ENCODE data around the gene RAB9A. TPM values are rescaled to one million over a fixed set of nuclear protein-coding genes. Genes with fewer than 3 reads are reported as not detected.

The RAB9A gene
- polyA plus RNA-seq, 3 donors = 17.9 to 38.1 (median 30.8) TPM

DNA sequence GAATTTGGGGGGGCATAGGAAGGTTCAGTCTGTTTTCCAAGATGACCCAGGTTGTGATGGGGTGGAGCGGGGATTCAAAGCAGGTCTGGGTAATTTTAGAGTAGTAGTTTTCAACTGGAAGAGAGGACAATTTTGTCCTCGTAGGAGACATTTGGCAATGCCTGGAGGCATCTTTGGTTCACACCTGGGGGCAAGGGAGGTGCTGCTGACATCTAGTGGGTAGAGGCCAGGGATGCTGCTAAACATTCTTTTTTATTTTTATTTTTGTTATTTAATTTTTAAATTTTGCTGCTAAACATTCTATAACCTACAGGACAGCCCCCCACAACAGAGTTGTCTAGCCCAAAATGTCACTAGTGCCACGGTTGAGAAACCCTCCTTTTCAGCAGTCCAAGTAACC, 1.9 kb downstream of the RAB9A start:
- Histone ChIP-seq H4K20me1 (ENCODE audit: insufficient read depth, low read length) (peaks cover 38% of the 10 kb centered on the region), H3K9ac (ENCODE audit: insufficient read depth, low read length, poor library complexity, severe bottlenecking) (peak overlapping the region; percentile 94), H3K4me1 (ENCODE audit: control insufficient read depth in 1 of 2, insufficient read depth in 2 of 2, low read length in 2 of 2) (peaks cover 51 to 54% of the 10 kb centered on the region in 2 donors), H3K27ac (ENCODE audit: low read depth in 1 of 2, low read length in 2 of 2) (peak overlapping the region in 1 of 2 donors; percentile 94), H3K36me3 (replicated peaks in 1 of 2; ENCODE audit: control insufficient read depth in 1 of 2, insufficient read depth in 2 of 2, low read length in 2 of 2) (no peaks in the 10 kb centered on the region), H2AFZ (ENCODE audit: insufficient read depth, low read depth, low read length, poor library complexity, severe bottlenecking) (no peak overlapping the region), H3K27me3 (ENCODE audit: control insufficient read depth in 2 of 2, insufficient read depth in 2 of 2, low read length in 2 of 2) (peaks cover 0 to 12% of the 10 kb centered on the region in 2 donors), H3K9me3 (replicated peaks in 1 of 2; ENCODE audit: control insufficient read depth in 1 of 2, insufficient read depth in 1 of 2, low read length in 2 of 2) (no peaks in the 10 kb centered on the region), H3K4me2 (replicated peaks; ENCODE audit: extremely low read depth, low read length, poor library complexity, severe bottlenecking) (peak overlapping the region; percentile 71), H3K79me2 (ENCODE audit: insufficient read depth, low read length) (peaks cover 78% of the 10 kb centered on the region), H3K4me3 (replicated peaks in 1 of 3; ENCODE audit: low read depth in 2 of 3, low read length in 3 of 3) (peak overlapping the region in 1 of 3 experiments; percentile 85)
- H3K9me3 Mint-ChIP-seq = peaks cover 0 to 6% (median 0%) of the 10 kb centered on the region in 7 donors
- no CpG with 5 or more reads among the region's 3 CpGs for WGBS (ENCODE audit: insufficient coverage)
- peaks cover 0 to 36% (median 0%) of the 10 kb centered on the region in 3 donors for H3K27me3 Mint-ChIP-seq (ENCODE audit: low read depth in 3 of 3)
- TF ChIP-seq, protein P1, sequence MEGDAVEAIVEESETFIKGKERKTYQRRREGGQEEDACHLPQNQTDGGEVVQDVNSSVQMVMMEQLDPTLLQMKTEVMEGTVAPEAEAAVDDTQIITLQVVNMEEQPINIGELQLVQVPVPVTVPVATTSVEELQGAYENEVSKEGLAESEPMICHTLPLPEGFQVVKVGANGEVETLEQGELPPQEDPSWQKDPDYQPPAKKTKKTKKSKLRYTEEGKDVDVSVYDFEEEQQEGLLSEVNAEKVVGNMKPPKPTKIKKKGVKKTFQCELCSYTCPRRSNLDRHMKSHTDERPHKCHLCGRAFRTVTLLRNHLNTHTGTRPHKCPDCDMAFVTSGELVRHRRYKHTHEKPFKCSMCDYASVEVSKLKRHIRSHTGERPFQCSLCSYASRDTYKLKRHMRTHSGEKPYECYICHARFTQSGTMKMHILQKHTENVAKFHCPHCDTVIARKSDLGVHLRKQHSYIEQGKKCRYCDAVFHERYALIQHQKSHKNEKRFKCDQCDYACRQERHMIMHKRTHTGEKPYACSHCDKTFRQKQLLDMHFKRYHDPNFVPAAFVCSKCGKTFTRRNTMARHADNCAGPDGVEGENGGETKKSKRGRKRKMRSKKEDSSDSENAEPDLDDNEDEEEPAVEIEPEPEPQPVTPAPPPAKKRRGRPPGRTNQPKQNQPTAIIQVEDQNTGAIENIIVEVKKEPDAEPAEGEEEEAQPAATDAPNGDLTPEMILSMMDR (IDR thresholded peaks at IDR 0.05) = no peak
- DNase-seq = no peak
- intact Hi-C loops (cut with micrococcal nuclease) = loop anchor here (5.0 to 10.0 kb wide), 2 partner anchors 39 to 1184 kb away; partner anchors contain the start of genes FANCB (in 1 of the 2), MOSPD2 (in 1 of the 2) and TCEANC (in 1 of the 2)
- peaks cover 0 to 3% of the 10 kb centered on the region in 2 donors for H3K36me3 Mint-ChIP-seq
- H3K27ac Mint-ChIP-seq = peak overlapping the region in 6 of 7 donors; percentile 3 to 97 (median 90)
- H3K4me1 Mint-ChIP-seq = peaks cover 48% of the 10 kb centered on the region
- H3K4me3 Mint-ChIP-seq = peak overlapping the region; percentile 55 to 92

DNA sequence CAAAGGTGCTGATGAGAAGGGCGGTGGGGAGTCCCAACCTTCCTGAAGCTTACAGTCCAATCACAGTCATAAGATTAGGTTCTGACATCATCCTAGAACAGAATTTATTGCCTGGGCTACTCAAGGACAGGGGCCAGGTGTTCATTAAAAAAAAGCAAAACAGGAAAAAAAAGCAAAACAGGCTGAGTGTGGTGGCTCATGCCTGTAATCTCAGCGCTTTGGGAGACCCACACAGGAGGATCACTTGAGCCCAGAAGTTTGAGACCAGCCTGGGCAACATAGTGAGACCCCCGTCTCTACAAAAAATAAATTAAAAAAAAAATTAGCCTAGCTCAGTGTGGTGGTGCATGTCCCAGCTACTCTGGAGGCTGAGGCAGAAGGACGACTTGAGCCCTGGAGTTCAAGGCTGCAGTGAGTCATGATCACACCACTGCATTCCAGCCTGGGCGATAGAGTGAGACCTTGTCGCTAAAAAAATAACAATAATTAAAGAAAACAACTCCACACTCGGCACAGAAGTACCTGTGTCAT, 3.0 kb downstream of the RAB9A start:
- Histone ChIP-seq H3K79me2 (ENCODE audit: insufficient read depth, low read length) (peaks cover 89% of the 10 kb centered on the region), H4K20me1 (ENCODE audit: insufficient read depth, low read length) (peaks cover 49% of the 10 kb centered on the region), H3K27ac (ENCODE audit: low read depth in 1 of 2, low read length in 2 of 2) (peak overlapping the region in 1 of 2 donors; percentile 44), H3K27me3 (ENCODE audit: control insufficient read depth in 2 of 2, insufficient read depth in 2 of 2, low read length in 2 of 2) (peaks cover 0 to 12% of the 10 kb centered on the region in 2 donors), H3K9ac (ENCODE audit: insufficient read depth, low read length, poor library complexity, severe bottlenecking) (no peak overlapping the region), H3K4me2 (replicated peaks; ENCODE audit: extremely low read depth, low read length, poor library complexity, severe bottlenecking) (no peak overlapping the region), H2AFZ (ENCODE audit: insufficient read depth, low read depth, low read length, poor library complexity, severe bottlenecking) (no peak overlapping the region), H3K36me3 (replicated peaks in 1 of 2; ENCODE audit: control insufficient read depth in 1 of 2, insufficient read depth in 2 of 2, low read length in 2 of 2) (no peaks in the 10 kb centered on the region), H3K4me3 (replicated peaks in 1 of 3; ENCODE audit: low read depth in 2 of 3, low read length in 3 of 3) (no peak overlapping the region), H3K9me3 (replicated peaks in 1 of 2; ENCODE audit: control insufficient read depth in 1 of 2, insufficient read depth in 1 of 2, low read length in 2 of 2) (no peaks in the 10 kb centered on the region), H3K4me1 (ENCODE audit: control insufficient read depth in 1 of 2, insufficient read depth in 2 of 2, low read length in 2 of 2) (peaks cover 60 to 65% of the 10 kb centered on the region in 2 donors)
- peaks cover 0 to 3% of the 10 kb centered on the region in 2 donors for H3K36me3 Mint-ChIP-seq
- intact Hi-C loops (cut with micrococcal nuclease) = loop anchor here (5.0 to 10.0 kb wide), 2 partner anchors 40 to 1183 kb away; partner anchors contain the start of genes FANCB (in 1 of the 2), MOSPD2 (in 1 of the 2) and TCEANC (in 1 of the 2)
- no CpG with 5 or more reads among the region's 7 CpGs for WGBS (ENCODE audit: insufficient coverage)
- peak overlapping the region; percentile 19 to 74 (median 42) for H3K27ac Mint-ChIP-seq
- peaks cover 0 to 6% (median 0%) of the 10 kb centered on the region in 7 donors for H3K9me3 Mint-ChIP-seq
- TF ChIP-seq, protein P1 (IDR thresholded peaks at IDR 0.05) = no peak
- H3K27me3 Mint-ChIP-seq (ENCODE audit: low read depth in 3 of 3) = peaks cover 0 to 34% (median 0%) of the 10 kb centered on the region in 3 donors
- H3K4me1 Mint-ChIP-seq = peaks cover 55% of the 10 kb centered on the region
- H3K4me3 Mint-ChIP-seq = peak overlapping the region in 1 of 2 donors; percentile 2
- peak in 1 of 3 donors; percentile 27 for DNase-seq

All from CD14-positive monocyte (primary cell).